Fibroblast of skin of right biceps (primary cell): ENCODE results near the gene AQP5.

ENCODE experiments used
- DNase-seq: peaks from one replicate; pipeline ENCODE4 v3.0.0-alpha.2; 2013

The AQP5 gene

DNA sequence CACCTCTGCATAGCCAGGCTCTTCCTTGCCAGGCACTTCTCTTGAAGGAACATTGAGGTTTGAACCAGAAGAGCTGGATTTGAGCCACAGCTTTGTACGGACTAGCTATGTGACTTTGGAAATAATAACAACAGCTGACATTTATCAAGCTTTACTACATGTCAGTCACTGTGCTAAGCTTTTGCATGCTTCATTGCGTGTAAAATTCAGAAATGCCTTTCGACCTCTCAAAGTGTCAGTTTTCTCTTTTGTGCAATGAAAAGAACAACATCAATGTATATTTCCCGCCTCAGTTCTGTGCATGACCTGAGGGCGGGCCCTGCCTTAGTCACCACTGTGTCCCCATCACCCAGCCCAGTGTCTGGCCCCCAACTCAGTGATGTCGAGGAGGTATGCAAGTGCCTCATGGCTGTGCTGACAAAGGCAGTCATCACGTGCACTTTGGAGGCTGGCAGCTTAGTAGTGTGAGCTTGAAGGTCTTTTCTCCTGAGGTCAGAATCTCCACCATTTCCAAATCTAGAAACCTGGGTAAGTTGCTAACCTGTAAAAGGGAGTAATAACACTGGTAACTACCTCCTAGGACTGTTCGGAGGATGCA lies 29.0 kb upstream of the AQP5 start:
- DNase-seq, result no peak

DNA sequence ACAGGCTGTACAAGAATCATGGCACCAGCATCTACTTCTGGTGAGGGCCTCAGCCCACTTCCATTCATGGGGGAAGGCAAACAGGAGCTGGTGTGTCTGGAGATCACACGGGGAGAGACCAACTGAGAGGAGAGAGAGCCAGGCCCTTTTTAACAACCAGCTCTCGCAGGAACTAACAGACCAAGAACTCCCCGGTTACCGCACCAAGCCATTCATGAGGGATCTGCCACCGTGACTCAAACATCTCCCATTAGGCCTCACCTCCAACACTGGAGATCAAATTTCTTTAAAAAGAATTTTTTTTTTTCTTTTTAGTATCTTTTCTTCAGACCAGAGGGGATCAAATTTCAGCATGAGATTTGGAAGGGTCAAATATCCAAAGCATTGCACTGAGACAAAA lies 27.9 kb upstream of the AQP5 start:
- DNase-seq, result peak; percentile 54

DNA sequence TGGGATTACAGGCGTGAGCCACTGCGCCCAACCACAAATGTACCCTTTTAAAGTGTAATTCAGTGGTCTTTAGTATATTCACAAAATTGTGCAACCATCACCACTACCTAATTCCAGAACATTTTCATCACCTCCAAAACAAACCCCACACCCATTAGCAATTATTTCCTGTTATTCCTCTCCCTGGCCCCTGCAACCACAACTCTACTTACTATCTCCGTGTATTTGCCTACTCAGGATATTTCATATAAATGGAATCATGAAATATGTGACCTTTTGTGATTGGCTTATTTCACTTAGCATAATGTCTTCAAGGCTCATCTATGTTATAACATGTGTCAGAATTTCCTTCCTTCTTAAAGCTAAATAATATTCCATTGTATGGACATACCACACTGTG lies 27.2 kb upstream of the AQP5 start:
- DNase-seq, result no peak

DNA sequence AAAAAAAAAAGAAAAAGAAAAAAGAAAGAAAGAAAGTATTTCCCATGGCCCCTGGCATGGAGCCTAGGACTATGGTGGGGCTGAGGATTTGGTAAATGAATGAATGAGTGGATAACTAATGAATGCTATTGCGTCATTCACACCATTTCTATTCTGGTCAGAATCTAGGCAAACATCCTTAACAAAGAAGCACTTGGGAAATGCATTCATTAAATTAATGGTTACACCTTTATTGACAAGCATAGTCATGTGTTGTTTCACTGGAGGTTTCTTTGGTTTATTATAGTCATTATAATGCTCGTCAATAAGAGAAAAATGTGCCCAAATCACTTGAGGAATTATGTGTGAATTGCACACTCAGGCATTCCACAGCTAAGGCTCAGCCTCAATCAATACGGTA lies 24.7 kb upstream of the AQP5 start:
- no peak for DNase-seq

DNA sequence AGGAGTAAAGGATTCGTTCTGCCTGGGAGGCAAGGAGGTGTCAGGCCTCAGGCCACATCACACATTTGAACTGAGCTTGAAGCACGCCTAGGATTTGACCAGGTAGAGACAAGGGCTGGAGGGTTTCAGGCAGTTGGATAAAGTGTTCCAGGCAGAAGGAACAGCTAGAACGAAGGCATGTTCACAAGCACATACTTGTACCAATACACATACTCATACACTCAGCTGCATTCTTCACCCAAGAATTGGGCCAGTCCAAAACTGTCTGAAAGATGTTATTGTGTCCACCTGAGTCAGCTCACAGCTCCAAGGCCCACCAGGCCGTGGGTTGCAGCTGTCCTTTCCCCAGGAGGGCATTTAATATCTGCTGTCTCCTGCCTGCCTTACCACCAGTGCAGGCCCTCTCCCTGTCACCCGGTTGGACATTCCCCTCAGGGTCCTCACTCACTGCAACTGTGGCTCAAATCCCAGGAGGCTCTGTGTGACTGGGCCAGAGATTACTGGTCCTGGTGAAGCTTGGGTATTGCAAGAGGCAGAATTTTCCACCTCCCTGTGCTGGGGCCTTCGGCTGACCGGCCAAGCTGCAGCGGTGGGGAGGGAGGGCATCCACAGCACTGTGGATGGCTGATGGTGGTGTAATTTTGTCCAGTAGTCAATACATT lies 23.9 kb upstream of the AQP5 start:
- DNase-seq, result no peak

DNA sequence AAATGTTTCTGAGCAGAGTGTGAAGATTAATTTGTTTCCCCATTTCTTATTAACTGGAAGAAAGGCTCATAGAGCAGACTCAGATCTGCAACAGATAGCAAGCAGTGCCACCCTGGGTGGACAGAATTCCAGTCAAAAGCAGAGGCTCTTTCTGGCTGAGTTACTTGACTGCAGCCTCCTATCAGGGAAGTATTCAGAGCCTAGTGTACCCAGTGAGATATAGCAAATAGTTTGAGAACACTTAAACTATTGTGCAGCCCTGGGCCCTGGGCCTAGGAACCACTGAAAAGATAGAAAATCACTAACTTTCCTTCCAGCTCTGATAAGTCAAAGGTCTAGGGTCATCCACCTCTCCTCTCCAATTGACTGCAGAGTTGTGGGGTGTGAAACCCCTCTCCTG lies 22.4 kb upstream of the AQP5 start:
- no peak for DNase-seq

DNA sequence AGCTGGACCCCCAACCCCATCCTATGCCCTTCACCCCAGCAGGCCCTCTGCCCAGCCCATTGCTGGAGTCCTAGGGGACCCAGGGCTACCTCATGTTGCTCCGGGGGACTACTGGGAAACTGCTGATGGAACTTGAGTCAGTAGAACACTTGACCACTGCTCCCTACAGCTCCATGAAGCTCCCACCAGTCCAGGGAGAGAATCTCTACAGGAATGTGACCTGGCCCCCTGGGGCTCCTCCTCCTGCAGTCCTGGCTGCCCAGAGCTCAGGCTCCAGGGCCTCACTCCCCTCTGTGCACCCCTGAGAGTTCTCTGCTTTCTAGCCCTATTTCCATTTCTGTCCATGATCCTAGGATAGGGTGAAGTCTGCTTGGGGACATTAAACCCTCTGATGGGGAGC lies 22.0 kb upstream of the AQP5 start:
- DNase-seq, result no peak

DNA sequence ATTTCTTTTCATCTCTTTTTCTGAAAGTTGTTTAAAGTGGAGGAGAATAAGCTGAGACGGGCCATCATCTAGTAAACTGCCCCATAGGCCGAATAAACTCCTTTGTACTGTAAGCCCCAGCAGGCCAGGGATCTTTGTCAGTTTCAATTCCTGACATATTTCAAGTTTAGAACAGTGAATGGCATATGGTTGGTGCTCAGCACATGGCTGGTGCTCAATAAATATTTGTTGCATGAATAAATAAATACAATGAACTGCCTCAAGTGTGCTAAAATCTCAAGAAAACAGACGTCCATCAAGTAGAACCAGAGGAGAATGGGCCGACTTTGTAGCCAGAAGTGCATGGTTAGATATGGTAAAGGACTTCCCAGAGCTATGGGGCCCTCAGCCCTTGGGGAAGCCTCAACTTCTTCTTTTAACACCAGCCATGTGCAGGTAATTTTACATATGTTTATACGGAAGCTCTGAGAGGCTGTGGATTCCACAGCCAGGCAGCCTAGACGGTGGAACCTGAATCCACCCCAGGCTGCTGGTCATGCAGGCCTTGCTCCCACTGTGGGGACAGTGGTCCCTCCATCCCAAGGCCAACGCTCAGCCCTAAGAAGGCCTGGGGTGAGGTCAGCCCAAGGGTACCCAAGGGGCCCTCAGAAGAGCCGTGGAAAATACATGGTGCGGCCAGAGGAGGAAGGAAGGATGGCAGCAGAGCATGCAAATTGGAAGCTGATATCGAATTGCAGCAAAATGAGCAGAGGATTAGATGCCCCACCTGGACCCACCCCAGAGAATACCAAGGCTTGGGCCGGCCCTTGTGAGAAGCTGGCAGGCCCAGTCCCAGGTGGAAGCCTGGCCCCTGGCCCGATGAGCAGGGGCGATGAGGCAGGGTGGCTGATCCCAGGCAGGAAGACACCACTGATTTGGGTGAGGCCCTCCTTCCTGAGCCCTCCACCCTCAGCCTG lies 19.8 kb upstream of the AQP5 start:
- no peak for DNase-seq

DNA sequence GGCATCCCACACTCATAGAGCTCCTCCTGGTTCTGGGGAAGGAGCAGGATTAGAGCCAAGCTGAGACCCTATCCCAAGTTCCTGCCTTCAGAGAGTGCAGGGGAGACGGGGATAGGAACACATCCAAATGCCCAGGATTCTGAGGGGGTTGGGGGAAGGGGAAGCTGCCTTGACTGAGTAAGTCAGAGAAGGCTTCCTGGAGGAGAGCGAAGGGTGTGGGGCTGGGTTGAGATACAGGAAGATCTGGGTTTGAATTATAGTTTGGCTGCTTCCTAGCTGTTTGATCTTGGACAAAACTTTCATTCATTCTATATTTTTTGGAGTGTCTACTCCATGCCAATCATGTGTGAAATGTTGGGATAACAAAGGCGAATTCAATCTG lies 19.2 kb upstream of the AQP5 start:
- no peak for DNase-seq

DNA sequence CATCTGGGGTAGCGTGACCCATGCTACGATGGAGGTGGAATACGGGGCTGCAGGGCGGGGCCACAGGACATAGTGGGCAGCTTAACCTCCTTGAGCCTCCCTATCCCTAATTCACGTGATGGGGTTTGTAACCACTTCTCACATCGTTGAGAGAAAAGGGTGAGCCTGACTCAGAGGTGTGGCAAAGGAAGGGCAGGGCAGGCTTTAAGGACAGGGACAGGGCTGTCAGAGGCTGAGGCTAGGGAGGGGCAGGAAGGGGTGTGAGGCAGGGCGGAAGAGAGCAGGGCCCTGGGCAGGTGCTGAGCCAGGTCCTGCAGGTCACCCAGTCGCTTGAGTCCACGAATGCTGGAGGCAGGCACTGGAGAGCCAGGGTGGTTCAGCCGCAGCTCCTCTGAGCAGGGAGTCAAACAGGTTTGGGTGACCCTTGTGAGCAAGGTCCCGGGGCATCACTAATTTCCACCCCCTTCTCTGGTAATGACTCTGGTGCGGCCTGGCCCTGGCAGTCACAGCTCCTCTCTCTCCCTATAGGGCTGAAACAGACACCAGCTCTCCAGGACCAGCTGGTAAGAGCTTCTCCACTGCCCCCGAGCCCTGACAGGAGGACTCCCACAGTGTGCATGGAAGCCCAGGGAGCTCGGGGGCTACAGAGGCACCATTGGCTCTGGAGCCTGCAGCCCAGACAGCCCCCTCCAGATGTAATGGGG lies 18.6 kb upstream of the AQP5 start:
- DNase-seq, result no peak

DNA sequence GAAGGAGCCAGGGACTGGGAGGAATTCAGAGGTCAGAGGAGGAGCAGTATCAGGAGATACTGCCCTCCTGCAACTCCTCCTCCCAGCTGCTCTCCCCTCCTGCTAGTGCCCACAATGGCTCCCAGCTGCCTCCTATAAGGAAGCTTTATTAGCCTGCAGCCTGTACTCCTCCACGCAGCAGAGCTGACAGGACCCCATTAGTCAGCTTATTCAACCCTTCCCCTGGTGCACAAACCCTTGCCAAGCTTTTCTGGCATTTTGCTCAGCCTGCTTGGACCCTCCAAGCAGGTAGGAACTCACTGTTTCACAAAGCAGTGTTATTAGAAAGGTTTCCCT lies 18.1 kb upstream of the AQP5 start:
- no peak for DNase-seq

DNA sequence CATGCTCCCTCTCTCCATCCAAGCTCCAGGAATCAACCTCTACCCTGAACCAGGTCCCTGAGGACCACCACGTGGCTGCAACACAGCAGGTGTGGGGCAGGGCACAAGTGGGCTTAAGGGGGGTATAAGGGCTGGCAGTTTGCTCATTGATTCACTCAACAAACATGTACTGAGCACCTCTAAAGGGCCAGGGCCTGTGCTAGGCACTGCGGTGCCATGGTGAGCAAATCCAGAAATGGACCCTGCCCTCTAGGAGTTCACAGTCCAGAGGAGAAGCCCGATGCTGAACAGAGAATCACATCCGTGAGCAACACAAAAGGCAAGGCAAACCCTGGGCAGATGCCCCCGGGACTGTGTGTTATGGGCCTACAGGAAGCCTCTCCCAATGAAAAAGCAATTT lies 17.6 kb upstream of the AQP5 start:
- no peak for DNase-seq

DNA sequence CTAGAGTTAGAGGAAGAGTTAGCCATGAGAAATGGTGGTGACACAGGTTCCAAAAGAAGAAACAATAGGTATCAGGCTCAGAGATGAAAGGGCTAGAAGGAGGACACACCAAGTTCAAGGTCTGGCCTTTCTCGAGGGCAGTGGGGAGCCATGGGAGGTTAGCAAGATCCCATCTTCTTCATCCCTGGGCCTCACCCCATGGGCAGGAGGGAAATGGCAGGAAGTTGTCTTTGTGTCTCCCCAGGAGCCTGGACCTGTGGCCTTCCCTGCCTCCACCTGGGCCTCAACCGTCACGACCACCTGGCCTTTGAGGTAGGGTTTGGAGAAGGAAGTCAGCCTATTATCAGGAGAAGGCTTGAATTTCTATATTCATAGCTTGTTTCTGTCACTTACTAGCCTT lies 17.0 kb upstream of the AQP5 start:
- DNase-seq, result no peak

DNA sequence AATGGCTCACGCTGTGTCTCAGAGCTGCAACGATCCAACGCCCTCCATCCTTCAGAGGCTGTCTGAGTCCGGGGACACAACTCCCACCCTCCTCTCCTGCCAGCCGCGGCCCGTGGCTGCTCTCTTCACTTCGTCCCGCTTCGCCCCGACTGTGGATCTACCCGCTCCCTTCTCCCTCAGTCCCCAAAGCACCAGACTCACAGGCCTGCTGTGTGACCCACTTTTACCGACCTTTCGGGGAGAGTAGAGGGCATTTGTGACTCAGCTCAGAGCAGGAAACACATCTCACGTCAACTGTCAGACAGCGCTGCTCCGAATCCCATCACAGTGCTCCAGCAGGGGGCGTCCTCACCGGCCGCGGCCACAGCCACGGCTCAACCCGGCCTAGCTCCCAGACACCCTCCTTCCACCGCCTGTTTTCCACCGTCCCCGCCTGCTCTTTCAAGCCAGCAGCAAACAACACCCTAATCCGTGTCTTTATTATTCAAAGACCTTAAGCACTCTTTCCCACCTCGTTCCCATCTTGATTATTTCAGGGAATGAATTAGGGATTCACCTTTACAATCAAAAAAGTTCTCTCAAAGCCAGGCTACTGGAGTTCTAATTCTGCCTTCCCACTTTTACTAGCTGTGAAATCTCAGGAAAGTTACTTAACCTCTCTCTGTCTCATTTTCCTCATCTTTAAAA lies 16.1 kb upstream of the AQP5 start:
- DNase-seq, result peak; percentile 78

DNA sequence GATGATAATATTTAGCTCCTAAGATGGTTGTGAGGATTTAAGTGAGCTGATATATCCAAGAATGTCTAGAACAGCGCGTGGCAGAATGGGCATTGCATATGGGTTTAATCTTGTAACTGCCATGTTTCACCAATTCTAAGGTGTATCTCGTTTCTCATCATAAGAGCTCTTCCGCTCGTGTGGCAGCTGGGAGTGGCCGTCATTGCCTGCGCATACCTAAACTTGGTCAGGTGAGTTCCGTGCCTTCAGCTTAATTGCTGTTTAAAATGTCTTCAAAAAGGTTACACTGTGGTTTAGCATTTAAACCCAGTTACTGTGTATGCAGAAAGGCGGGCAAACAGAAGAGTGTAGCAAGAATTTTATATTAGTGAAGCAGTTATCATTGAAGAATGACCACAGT lies 15.6 kb upstream of the AQP5 start:
- no peak for DNase-seq

DNA sequence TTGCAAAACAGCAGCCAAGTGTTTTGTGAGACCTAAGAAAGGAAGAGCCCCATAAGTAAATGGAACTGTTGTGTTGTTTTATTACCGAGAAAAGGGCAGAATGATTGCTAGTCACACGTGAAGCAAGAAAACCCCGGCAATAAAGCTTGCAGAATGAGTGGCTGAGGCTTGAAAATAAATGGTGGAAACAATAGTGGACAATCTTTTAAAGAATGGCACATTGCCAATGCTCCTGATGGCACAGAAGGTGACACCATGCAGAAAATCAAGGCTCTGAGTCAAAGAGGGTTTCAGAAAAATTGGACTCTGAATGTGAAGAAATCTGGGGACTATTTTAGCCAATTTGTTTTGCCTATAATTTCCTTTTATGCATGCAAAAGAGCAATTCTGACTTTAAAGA lies 15.2 kb upstream of the AQP5 start:
- no peak for DNase-seq

DNA sequence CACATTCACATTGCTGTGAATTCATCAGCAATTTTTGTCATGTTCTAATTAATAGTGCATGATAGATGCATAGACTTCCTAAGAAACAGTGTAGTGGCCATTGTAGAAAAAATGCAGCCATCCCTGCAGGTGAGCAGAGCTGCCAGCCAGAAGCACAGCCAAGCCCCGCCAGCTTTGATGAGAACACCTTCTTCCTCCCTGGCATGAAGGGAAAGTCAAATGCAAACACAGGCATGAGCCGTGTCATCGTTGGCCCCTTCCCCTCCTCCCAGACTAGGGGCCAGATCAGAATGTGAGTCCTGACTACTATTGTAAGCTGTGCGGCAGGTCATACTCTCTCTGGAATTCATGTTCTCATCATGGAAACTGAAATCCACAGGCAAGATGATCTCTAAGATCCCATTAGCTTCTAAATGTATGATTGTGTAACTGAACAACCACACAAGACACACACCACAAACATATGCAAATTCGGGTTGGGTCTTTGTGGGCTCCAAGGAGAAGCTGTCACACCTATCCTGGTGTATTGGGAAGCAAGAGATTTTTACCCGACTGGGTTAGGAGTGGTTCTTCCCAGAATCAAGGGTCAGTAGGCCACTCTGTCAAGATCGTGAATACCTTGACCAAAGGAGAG lies 14.0 kb upstream of the AQP5 start:
- no peak for DNase-seq

DNA sequence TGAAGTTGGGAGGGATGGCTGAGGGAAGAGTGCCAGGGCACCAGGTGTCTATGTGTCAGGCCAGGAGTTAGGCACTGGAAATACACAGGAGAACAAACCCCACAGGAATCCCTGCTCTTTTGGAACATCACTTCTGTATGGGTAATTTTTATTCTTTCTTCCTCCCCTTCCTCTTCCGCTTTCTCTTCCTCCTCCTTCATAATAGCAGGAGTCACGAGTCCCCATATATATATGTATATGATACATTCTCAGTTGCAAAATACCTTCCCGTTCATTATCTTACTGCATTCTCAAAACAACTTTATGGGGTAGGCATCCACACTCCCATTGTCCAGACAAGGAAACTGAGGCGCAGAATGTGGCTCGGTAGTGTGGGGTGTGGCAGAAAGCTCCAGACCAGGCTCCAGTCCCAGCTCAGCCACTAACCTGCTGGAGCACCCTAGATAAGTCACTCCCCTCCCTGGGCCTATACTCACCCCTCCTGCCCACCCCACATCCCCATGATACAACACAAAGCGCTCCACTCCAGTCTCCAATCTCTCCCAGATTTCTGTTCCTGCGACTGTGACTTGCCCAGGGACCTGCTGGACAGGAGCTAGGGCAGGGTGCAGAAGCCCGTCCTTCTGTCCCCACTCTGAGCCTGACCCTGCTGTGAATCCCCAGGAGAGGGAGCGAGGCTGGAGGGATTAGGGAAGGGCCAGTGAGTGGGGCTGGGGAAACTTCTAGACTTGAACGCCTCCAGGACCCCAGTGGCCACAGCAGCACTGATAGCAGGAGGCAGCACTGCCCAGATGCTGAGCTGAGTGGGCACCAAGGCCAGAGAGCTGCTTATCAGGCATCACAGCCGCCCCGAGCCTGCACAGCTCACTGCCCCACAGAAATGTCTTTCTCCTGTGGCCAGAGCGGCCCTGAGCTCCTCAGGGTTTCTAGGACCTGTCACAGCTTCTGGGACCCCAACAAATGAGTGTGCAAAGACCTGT lies 12.5 kb upstream of the AQP5 start:
- DNase-seq, result no peak

DNA sequence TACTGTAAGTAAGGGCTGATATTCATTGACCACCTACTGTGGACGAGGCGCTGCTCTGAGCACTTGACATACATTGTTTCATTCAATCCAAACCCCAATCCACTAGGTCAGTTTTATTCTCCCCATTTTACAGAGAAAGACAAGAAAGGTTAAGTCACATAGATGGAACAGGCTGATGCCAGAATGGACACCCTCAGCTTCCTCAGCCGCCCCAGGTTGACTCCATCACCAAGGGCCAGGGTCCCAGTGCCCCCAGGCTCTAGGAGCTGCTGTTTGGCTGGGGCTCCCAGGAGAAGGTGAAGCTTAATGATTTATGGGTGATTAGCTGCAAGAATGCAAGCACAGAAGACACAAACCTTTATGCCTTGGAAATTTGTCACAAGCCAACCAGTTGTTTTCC lies 11.8 kb upstream of the AQP5 start:
- no peak for DNase-seq

DNA sequence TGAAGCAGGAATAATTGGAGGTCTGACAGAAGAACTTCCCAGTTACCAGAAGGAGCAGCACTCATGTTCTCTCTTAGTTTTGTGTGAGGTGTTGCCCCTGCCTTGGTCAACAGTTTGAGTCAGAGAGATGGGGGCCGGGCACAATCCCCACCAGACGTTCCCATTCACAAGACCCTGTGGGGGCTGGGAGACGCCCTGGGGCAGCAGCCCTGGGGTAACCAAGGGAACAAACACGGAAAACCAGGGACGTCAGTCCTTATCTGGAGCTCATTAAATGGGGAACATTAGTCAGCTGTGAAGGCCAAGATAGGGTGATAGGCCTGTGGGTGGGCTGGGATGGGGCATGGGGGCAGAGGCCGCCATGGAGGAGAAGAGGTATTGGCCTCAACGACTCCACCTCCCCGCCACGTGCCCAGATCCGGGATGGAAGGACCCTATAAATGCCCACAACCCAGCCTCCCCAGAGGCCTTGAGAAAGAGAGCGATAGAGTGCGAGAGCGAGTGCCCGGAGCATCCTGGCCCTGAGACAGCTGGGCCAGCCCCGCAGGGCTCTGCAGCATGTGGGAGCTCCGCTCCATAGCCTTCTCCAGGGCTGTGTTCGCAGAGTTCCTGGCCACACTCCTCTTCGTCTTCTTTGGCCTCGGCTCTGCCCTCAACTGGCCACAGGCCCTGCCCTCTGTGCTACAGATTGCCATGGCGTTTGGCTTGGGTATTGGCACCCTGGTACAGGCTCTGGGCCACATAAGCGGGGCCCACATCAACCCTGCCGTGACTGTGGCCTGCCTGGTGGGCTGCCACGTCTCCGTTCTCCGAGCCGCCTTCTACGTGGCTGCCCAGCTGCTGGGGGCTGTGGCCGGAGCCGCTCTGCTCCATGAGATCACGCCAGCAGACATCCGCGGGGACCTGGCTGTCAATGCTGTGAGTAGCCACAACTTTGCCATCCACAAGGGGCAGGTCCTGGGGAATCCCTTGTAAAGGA lies 11.1 kb upstream of the AQP5 start, which contains the start of gene AQP2:
Gene AQP2, plus strand, starts transcription at position 465 of the 979 bp plus-strand sequence. Its CDS starts 94 bp downstream, at position 559.
- DNase-seq, result no peak
